GM18526 (cell line): ENCODE measurements around the gene ILF2.

Experiments
- POLR2A ChIP-seq: IDR thresholded peaks from 3 replicates; pipeline ENCODE4 v1.6.1; 2011; ENCODE audit not compliant: insufficient read length; ENCODE audit errors: extremely low read depth

Gene ILF2

GRCh38 chr1:153626904-153627714 lies 43.7 kb downstream of the ILF2 start, which contains the start of gene S100A13:
S100A13 (minus strand) TSS chr1:153627505; CDS start chr1:153626472, 1,033 bp downstream.
- TF ChIP-seq POLR2A: no peak

- no peak for TF ChIP-seq POLR2A
These were observed 44.3 kb downstream of the ILF2 start for GRCh38 chr1:153626477-153626903.

- no peak for TF ChIP-seq POLR2A
These were observed 45.7 kb downstream of the ILF2 start for GRCh38 chr1:153624965-153625611.

GRCh38 chr1:153623101-153623500 lies 47.7 kb downstream of the ILF2 start:
- no peak for TF ChIP-seq POLR2A

GRCh38 chr1:153619171-153619570 lies 51.6 kb downstream of the ILF2 start:
- no peak for TF ChIP-seq POLR2A

- TF ChIP-seq POLR2A: no peak
These were observed 53.1 kb downstream of the ILF2 start for GRCh38 chr1:153617663-153618062.

GRCh38 chr1:153616917-153617311 lies 53.9 kb downstream of the ILF2 start:
- no peak for TF ChIP-seq POLR2A

- no peak for TF ChIP-seq POLR2A
These were observed 54.5 kb downstream of the ILF2 start, which contains the start of gene S100A14 for GRCh38 chr1:153616144-153616916. S100A14 (minus strand) TSS chr1:153616325; CDS start chr1:153615858, 467 bp downstream.

GRCh38 chr1:153615406-153615805 lies 55.4 kb downstream of the ILF2 start:
- no peak for TF ChIP-seq POLR2A

GRCh38 chr1:153614906-153615305 lies 55.9 kb downstream of the ILF2 start:
- no peak for TF ChIP-seq POLR2A

GRCh38 chr1:153614189-153614900 lies 56.4 kb downstream of the ILF2 start:
- no peak for TF ChIP-seq POLR2A

- TF ChIP-seq POLR2A: no peak
These were observed 57.4 kb downstream of the ILF2 start for GRCh38 chr1:153613406-153613805.

- TF ChIP-seq POLR2A: no peak
These were observed 58.0 kb downstream of the ILF2 start, which contains the start of gene S100A16 for GRCh38 chr1:153612755-153613331. S100A16 (minus strand) TSS chr1:153613137; CDS start chr1:153608151, 4,986 bp downstream.

- no peak for TF ChIP-seq POLR2A
These were observed 58.6 kb downstream of the ILF2 start for GRCh38 chr1:153612111-153612754.
